Embryonic facial prominence (tissue), 1 donor: Measurements from ENCODE around the gene PLGRKT.

ENCODE experiments used
- DNase-seq: peaks from one replicate; pipeline ENCODE4 v3.0.0-alpha.2; 2016; ENCODE audit errors: extremely low spot score

Gene PLGRKT

DNA sequence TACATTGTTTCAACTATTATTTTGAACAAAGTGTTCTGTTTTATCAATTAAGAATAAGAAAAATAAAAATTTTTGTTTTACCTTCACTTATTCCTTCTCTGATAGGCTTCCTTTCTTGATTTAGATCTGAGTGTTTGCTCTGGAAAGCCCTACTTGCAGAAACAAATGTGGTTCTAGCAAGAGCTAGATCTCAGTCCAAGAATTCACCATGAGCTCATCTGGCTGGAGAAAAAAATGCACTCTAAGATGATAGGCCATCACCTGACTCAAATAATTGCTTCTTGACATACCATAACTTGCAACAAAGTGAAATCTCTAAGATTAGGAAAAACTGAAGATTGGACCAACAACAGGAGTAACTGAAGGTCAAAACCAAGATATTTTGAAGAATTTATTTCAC, 126.9 kb downstream of the PLGRKT start:
- no peak for DNase-seq
